HEK293 (cell line): ENCODE results near the gene LRRC4C.

Experiments used
- BCL11A ChIP-seq: fragments of 450-650 bp; formaldehyde crosslinking; IDR thresholded peaks from 2 replicates; pipeline ENCODE4 v1.5.1; 2016; ENCODE audit warnings: low read depth, missing biosample characterization, missing genetic modification characterization
- GLI2 ChIP-seq: fragments of 450-650 bp; formaldehyde crosslinking; IDR thresholded peaks from 2 replicates; pipeline ENCODE4; 2017; ENCODE audit warnings: missing biosample characterization, missing genetic modification characterization, low read depth, borderline replicate concordance
- KLF16 ChIP-seq: fragments of 450-650 bp; formaldehyde crosslinking; IDR thresholded peaks from 2 replicates; pipeline ENCODE4 v1.5.1; 2017; ENCODE audit warnings: missing biosample characterization, missing genetic modification characterization
- SETDB1 ChIP-seq: IDR thresholded peaks from one replicate; pipeline ENCODE4 v1.6.1; 2017; ENCODE audit warnings: mild to moderate bottlenecking, low read length, moderate library complexity, mixed read lengths; ENCODE audit not compliant: insufficient read length
- ZBTB21 ChIP-seq: fragments of 450-650 bp; formaldehyde crosslinking; IDR thresholded peaks from 2 replicates; pipeline ENCODE4 v1.5.1; 2017; ENCODE audit warnings: missing biosample characterization, missing genetic modification characterization
- ZNF112 ChIP-seq: fragments of 450-650 bp; formaldehyde crosslinking; IDR thresholded peaks from 2 replicates; pipeline ENCODE4 v1.5.0; 2017; ENCODE audit warnings: missing biosample characterization, missing genetic modification characterization
- ZNF138 ChIP-seq: fragments of 450-650 bp; formaldehyde crosslinking; IDR thresholded peaks from 2 replicates; pipeline ENCODE4 v1.5.1; 2016; ENCODE audit warnings: missing biosample characterization, missing genetic modification characterization, borderline replicate concordance
- ZNF274 ChIP-seq, 2 experiments: fragments of 200-500 bp in 1 of 2; fragments of 450-650 bp in 1 of 2; sonication (Bioruptor generic) in 1 of 2; formaldehyde crosslinking in 1 of 2; IDR thresholded peaks; 2 replicates each; pipeline versions ENCODE4 v1.5.1 to v1.6.1; 2014 to 2016; ENCODE audit warnings: borderline replicate concordance in 1 of 2, inconsistent platforms in 1 of 2, low read length in 1 of 2, missing biosample characterization in 1 of 2, missing genetic modification characterization in 1 of 2
- ZNF501 ChIP-seq: fragments of 450-650 bp; formaldehyde crosslinking; IDR thresholded peaks from 2 replicates; pipeline ENCODE4 v1.5.1; 2016; ENCODE audit warnings: missing biosample characterization, missing genetic modification characterization
- TF ChIP-seq, protein P1 (sequence below): fragments of 450-650 bp; formaldehyde crosslinking; IDR thresholded peaks from 2 replicates; pipeline ENCODE4 v1.5.1; 2016; ENCODE audit warnings: missing biosample characterization, missing genetic modification characterization
- TF ChIP-seq, protein P2 (sequence below): fragments of 450-650 bp; formaldehyde crosslinking; IDR thresholded peaks from 2 replicates; pipeline ENCODE4 v1.5.1; 2016; ENCODE audit warnings: missing biosample characterization, missing genetic modification characterization

DNA sequence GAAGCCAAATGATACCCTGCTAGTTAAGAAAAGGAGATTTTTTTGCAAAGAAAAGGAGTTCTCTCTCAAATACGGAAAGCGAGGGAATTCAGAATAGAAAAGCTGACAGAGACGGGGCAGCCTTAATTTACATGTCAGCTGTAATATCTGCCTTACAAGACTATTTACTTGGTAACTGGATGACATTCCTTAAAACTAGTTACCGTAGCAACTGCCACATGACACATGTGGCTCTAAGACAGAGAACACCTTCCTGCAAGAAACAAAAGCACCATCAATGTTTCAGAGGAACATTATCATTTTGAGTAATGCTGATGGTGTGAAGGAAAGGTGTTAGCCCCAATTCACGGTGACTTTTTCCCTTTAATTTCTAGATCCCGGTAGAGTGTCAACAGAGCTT lies 222.1 kb downstream of the LRRC4C start:
- TF ChIP-seq KLF16 (tag by site-specific recombination), result no peak
- no peak for TF ChIP-seq ZBTB21 (tag by site-specific recombination)
- no peak for TF ChIP-seq ZNF138
- TF ChIP-seq, protein P1, sequence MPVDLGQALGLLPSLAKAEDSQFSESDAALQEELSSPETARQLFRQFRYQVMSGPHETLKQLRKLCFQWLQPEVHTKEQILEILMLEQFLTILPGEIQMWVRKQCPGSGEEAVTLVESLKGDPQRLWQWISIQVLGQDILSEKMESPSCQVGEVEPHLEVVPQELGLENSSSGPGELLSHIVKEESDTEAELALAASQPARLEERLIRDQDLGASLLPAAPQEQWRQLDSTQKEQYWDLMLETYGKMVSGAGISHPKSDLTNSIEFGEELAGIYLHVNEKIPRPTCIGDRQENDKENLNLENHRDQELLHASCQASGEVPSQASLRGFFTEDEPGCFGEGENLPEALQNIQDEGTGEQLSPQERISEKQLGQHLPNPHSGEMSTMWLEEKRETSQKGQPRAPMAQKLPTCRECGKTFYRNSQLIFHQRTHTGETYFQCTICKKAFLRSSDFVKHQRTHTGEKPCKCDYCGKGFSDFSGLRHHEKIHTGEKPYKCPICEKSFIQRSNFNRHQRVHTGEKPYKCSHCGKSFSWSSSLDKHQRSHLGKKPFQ (tag by site-specific recombination), result no peak
- TF ChIP-seq, protein P2, sequence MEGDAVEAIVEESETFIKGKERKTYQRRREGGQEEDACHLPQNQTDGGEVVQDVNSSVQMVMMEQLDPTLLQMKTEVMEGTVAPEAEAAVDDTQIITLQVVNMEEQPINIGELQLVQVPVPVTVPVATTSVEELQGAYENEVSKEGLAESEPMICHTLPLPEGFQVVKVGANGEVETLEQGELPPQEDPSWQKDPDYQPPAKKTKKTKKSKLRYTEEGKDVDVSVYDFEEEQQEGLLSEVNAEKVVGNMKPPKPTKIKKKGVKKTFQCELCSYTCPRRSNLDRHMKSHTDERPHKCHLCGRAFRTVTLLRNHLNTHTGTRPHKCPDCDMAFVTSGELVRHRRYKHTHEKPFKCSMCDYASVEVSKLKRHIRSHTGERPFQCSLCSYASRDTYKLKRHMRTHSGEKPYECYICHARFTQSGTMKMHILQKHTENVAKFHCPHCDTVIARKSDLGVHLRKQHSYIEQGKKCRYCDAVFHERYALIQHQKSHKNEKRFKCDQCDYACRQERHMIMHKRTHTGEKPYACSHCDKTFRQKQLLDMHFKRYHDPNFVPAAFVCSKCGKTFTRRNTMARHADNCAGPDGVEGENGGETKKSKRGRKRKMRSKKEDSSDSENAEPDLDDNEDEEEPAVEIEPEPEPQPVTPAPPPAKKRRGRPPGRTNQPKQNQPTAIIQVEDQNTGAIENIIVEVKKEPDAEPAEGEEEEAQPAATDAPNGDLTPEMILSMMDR, result no peak
- no peak for TF ChIP-seq BCL11A (tag by site-specific recombination)
- TF ChIP-seq GLI2 (tag by site-specific recombination), result no peak
- no peak for TF ChIP-seq ZNF274 (IDR thresholded peaks at IDR 0.05; ENCODE audit: low read length)
- TF ChIP-seq ZNF274 (tag by site-specific recombination; IDR thresholded peaks at IDR 0.05; ENCODE audit: borderline replicate concordance), result no peak
- no peak for TF ChIP-seq ZNF112 (tag by site-specific recombination)
- no peak for TF ChIP-seq SETDB1
- TF ChIP-seq ZNF501 (tag by site-specific recombination), result no peak
